Measurements from ENCODE around the gene CALML6. TPM values are rescaled to one million over a fixed set of nuclear protein-coding genes. Genes with fewer than 3 reads are reported as not detected.

CALML6 gene
- total RNA-seq, 1 experiment from 2014 or later, result 0.28 TPM

DNA sequence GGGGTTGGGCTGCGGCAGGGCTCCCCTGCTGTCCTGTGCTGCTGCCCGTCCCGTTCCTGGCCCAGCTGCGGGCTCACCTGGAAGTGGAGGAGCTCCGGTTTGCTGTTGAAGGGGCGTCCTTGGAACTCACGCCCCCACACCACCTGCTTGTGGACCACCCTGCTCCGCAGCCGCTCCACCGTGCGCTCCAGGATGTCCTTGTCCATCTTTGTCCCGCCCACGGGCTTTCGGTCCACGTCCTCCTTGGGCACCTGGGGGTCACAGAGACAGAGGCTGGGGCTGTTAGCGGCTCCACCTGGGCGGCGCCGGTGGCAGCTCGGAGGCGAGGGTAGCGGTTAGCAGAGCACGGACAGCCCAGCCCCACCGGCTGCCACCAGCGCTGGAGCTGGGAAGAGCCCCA lies 49.8 kb downstream of the CALML6 start:
- POLR2A ChIA-PET (ENCODE audit: low non-redundant PET), result no interaction called here
- no TSS peak for BruUV-seq (replicated peaks)
- intact Hi-C loops (cut with micrococcal nuclease; ENCODE audit: unreplicated experiment), result no loop called here
- no peaks in the 10 kb centered on the region for H3K36me3 ChIP-seq (ENCODE audit: insufficient read depth, low read length, poor library complexity, severe bottlenecking)
- CTCF ChIA-PET, result no interaction called here
- no peak overlapping the region for H3K27ac ChIP-seq (ENCODE audit: low read depth, low read length, poor library complexity, severe bottlenecking)
- H3K9me3 ChIP-seq (ENCODE audit: low read depth, low read length, poor library complexity, severe bottlenecking), result no peaks in the 10 kb centered on the region
- TF ChIP-seq, protein P1, sequence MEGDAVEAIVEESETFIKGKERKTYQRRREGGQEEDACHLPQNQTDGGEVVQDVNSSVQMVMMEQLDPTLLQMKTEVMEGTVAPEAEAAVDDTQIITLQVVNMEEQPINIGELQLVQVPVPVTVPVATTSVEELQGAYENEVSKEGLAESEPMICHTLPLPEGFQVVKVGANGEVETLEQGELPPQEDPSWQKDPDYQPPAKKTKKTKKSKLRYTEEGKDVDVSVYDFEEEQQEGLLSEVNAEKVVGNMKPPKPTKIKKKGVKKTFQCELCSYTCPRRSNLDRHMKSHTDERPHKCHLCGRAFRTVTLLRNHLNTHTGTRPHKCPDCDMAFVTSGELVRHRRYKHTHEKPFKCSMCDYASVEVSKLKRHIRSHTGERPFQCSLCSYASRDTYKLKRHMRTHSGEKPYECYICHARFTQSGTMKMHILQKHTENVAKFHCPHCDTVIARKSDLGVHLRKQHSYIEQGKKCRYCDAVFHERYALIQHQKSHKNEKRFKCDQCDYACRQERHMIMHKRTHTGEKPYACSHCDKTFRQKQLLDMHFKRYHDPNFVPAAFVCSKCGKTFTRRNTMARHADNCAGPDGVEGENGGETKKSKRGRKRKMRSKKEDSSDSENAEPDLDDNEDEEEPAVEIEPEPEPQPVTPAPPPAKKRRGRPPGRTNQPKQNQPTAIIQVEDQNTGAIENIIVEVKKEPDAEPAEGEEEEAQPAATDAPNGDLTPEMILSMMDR (conservative IDR thresholded peaks at IDR 0.05; ENCODE audit: low read depth, low read length), result no peak
- no peak for TF ChIP-seq EZH2 (IDR thresholded peaks at IDR 0.05; ENCODE audit: borderline replicate concordance, low read depth, low read length, poor library complexity, severe bottlenecking)
- DNase-seq (ENCODE audit: low spot score), result no peak
- no peaks in the 10 kb centered on the region for H3K27me3 ChIP-seq (replicated peaks; ENCODE audit: insufficient read depth, low read depth, low read length, poor library complexity)
- H3K4me1 ChIP-seq (ENCODE audit: insufficient read depth, low read length, poor library complexity, severe bottlenecking), result peaks cover 3% of the 10 kb centered on the region
- H3K4me3 ChIP-seq (ENCODE audit: low read depth, low read length, poor library complexity, severe bottlenecking), result no peak overlapping the region

DNA sequence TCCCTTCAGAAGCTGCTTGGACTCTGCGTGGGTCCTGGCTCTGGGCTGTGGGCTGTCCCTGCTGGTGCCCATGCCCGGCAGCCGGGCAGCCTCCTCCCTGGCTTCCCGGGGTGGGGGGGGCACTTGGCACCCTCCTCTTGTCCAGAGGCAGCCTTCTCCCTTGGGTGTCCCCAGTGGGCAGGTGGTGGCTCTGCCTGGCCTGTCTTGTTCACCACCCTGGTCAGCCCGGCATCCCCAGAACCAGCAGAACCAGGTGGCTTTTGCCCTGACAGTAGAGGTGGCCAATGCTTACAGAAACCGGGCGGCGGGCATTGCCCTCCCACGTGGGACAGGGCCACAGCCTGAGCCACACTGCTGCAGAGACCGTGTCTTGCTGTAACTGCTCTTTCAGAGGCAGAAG lies 50.5 kb downstream of the CALML6 start:
- no peak for DNase-seq (ENCODE audit: low spot score)
- ChIA-PET POLR2A (ENCODE audit: low non-redundant PET) (no interaction called here), CTCF (no interaction called here)
- Histone ChIP-seq H3K36me3 (ENCODE audit: insufficient read depth, low read length, poor library complexity, severe bottlenecking) (no peaks in the 10 kb centered on the region), H3K9me3 (ENCODE audit: low read depth, low read length, poor library complexity, severe bottlenecking) (no peaks in the 10 kb centered on the region), H3K4me3 (ENCODE audit: low read depth, low read length, poor library complexity, severe bottlenecking) (no peak overlapping the region), H3K27ac (ENCODE audit: low read depth, low read length, poor library complexity, severe bottlenecking) (no peak overlapping the region), H3K27me3 (replicated peaks; ENCODE audit: insufficient read depth, low read depth, low read length, poor library complexity) (no peaks in the 10 kb centered on the region), H3K4me1 (ENCODE audit: insufficient read depth, low read length, poor library complexity, severe bottlenecking) (no peaks in the 10 kb centered on the region)
- intact Hi-C loops (cut with micrococcal nuclease; ENCODE audit: unreplicated experiment), result no loop called here
- no TSS peak for BruUV-seq (replicated peaks)
- TF ChIP-seq, protein P1 (conservative IDR thresholded peaks at IDR 0.05; ENCODE audit: low read depth, low read length), result no peak
- no peak for TF ChIP-seq EZH2 (IDR thresholded peaks at IDR 0.05; ENCODE audit: borderline replicate concordance, low read depth, low read length, poor library complexity, severe bottlenecking)

DNA sequence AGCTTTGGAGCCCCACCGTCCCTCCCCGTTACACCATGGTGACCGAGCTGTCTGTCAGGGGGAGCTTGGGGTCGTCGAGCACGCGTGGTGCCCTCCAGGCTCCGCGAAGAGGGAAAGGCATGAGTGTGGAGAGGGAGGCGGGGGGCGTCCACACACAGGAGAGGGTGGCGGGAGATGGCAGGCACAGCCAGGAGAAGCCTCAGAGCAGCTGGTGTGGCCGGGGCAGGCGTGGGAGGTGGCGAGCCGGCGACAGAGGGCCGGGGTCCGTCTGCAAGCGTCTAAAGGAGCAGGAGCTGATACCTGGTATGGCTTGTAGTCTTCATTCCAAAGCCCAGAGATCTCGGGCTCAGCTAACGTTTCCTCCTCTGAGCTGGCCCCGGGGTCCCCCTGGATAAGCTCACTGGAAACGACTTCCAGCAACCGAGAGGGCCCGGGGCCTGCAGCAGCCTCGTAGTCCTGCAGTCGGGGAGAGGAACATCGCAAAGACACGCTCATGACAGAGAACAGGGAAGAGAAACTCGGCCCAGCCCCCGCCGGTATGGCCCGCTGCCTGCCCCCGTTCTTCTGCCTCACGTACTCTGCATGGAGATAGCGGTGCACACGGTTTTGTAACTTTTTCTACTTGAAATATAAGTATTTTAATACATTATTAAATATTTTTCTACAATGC lies 51.1 kb downstream of the CALML6 start:
- no peaks in the 10 kb centered on the region for H3K4me1 ChIP-seq (ENCODE audit: insufficient read depth, low read length, poor library complexity, severe bottlenecking)
- no peaks in the 10 kb centered on the region for H3K9me3 ChIP-seq (ENCODE audit: low read depth, low read length, poor library complexity, severe bottlenecking)
- TF ChIP-seq, protein P1 (conservative IDR thresholded peaks at IDR 0.05; ENCODE audit: low read depth, low read length), result no peak
- no peak for TF ChIP-seq EZH2 (IDR thresholded peaks at IDR 0.05; ENCODE audit: borderline replicate concordance, low read depth, low read length, poor library complexity, severe bottlenecking)
- ChIA-PET POLR2A (ENCODE audit: low non-redundant PET) (no interaction called here), CTCF (no interaction called here)
- no peaks in the 10 kb centered on the region for H3K36me3 ChIP-seq (ENCODE audit: insufficient read depth, low read length, poor library complexity, severe bottlenecking)
- BruUV-seq (replicated peaks), result no TSS peak
- H3K4me3 ChIP-seq (ENCODE audit: low read depth, low read length, poor library complexity, severe bottlenecking), result no peak overlapping the region
- intact Hi-C loops (cut with micrococcal nuclease; ENCODE audit: unreplicated experiment), result no loop called here
- H3K27ac ChIP-seq (ENCODE audit: low read depth, low read length, poor library complexity, severe bottlenecking), result no peak overlapping the region
- no peaks in the 10 kb centered on the region for H3K27me3 ChIP-seq (replicated peaks; ENCODE audit: insufficient read depth, low read depth, low read length, poor library complexity)
- no peak for DNase-seq (ENCODE audit: low spot score)

Other genes with a start within 250 kb of the CALML6 start
- gene SLC35E2B, start 222.5 kb upstream of the CALML6 start, total RNA-seq (2021), result 56.3 and 60.5 TPM in 2 replicates
- 56.1 and 58.9 TPM in 2 replicates for gene CDK11A, start 190.9 kb upstream of the CALML6 start, total RNA-seq (2021)
- gene NADK, start 136.8 kb upstream of the CALML6 start, total RNA-seq (2021), result 81.3 and 86.2 TPM in 2 replicates
- gene GNB1, start 24.2 kb upstream of the CALML6 start, total RNA-seq (2021), result 610 and 611 TPM in 2 replicates
- 4.1 and 10.3 TPM in 2 replicates for gene TMEM52, start 4.0 kb downstream of the CALML6 start, total RNA-seq (2021)
- gene CFAP74, start 88.5 kb downstream of the CALML6 start, total RNA-seq (2021), result not detected in 2 replicates
- gene GABRD, start 104.1 kb downstream of the CALML6 start, total RNA-seq (2021), result not detected in 2 replicates
- gene PRKCZ, start 135.2 kb downstream of the CALML6 start, total RNA-seq (2021), result 1.9 and 3.2 TPM in 2 replicates